NB4 (cell line): ENCODE results near the gene PON2.

Source experiments
- DNase-seq: peaks from one replicate; pipeline ENCODE4 v3.0.0; 2010; ENCODE audit warnings: low read depth
- H3K4me3 ChIP-seq: one replicate; pipeline ENCODE4 v1.5.1; 2011; ENCODE audit warnings: mild to moderate bottlenecking, low read depth, low read length, moderate library complexity
- MYC ChIP-seq: IDR thresholded peaks from 2 replicates; pipeline ENCODE4 v1.6.1; 2011; ENCODE audit warnings: low read depth, low read length
- POLR2A ChIP-seq: IDR thresholded peaks from 2 replicates; pipeline ENCODE4 v1.6.1; 2011; ENCODE audit warnings: mild to moderate bottlenecking; ENCODE audit not compliant: insufficient read length; ENCODE audit errors: extremely low read depth
- TF ChIP-seq, protein P1 (sequence below): IDR thresholded peaks from 2 replicates; pipeline ENCODE4 v1.6.1; 2011; ENCODE audit warnings: low read depth, low read length
- TF ChIP-seq, protein P2 (sequence below): IDR thresholded peaks from one replicate; pipeline ENCODE4 v1.5.1; 2012; ENCODE audit warnings: low read depth, low read length

PON2 gene

DNA sequence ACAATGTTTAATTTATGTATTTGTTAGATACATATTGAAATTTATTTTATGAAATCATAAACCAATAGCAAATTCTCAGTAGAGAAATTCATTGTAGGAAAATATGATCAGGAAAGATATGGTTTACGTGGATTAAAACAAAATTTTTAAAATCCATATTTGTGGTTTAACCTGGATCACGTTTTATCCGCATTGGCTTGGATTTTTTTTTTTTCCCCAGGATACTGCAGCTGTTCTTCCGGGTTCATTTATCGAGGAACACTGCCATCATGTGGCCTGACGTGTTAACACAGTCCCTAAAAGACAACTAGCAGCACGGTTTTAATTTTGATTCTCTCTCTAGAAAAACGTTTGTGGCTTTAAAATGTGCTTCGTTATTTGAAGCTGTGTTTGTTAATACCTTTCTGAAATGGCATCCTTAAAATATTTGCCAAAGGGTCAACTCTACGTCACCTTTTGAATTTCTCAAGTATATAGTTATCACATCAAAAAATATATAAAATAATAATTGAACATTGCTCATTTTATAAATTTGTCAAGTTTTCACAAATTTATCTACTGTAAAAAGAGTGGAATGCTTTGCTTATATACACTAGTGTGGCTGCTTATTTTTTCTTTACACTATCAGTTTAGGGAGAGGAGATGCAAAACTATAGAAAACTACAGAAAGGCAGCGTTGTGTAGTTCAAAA lies 42.2 kb upstream of the PON2 start:
- no peak overlapping the region for H3K4me3 ChIP-seq
- DNase-seq, result peak; percentile 76
- TF ChIP-seq MYC (peak; percentile 52; the same call in 1 of the 2 replicates), POLR2A (no peak)
- TF ChIP-seq, protein P1, sequence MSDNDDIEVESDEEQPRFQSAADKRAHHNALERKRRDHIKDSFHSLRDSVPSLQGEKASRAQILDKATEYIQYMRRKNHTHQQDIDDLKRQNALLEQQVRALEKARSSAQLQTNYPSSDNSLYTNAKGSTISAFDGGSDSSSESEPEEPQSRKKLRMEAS, result peak; percentile 62
- TF ChIP-seq, protein P2, sequence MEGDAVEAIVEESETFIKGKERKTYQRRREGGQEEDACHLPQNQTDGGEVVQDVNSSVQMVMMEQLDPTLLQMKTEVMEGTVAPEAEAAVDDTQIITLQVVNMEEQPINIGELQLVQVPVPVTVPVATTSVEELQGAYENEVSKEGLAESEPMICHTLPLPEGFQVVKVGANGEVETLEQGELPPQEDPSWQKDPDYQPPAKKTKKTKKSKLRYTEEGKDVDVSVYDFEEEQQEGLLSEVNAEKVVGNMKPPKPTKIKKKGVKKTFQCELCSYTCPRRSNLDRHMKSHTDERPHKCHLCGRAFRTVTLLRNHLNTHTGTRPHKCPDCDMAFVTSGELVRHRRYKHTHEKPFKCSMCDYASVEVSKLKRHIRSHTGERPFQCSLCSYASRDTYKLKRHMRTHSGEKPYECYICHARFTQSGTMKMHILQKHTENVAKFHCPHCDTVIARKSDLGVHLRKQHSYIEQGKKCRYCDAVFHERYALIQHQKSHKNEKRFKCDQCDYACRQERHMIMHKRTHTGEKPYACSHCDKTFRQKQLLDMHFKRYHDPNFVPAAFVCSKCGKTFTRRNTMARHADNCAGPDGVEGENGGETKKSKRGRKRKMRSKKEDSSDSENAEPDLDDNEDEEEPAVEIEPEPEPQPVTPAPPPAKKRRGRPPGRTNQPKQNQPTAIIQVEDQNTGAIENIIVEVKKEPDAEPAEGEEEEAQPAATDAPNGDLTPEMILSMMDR, result peak; percentile 79

DNA sequence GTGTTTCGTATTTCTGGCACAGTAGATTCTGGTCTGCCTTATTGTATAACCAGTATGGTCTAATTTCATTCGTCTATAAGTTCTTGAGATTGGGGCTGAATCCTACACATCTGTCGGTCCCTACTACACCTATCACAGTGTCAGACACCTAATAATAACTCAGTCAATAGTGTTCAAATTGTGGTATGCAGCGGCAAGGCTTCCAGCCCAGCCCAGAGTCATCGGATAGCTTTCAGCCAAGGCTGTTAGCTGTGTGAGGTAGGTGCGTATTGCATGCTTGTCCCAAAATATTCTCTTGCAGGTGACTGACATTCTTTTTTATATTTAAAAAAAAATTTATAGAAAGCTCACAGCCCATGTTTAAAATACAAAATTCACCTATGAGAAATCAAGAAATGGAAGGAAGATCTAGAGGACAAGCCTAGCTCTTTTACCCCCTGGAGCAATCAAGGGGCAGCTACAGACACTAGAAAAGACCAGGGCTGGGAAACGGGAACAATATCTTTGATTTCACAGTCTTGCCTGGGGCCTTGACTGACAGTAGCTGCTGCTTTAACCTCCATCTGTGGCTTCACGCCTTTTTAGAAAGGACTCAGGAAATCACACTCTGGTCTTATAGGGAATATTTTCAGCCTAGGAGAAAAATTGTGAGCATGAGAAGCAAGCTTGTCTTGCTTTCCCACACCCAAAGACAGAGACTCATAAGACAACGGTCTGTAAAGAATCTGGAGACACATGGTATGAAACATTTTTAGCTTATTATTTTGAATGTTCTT lies 41.4 kb upstream of the PON2 start:
- DNase-seq, result no peak
- H3K4me3 ChIP-seq, result no peak overlapping the region
- no peak for TF ChIP-seq POLR2A
- TF ChIP-seq, protein P2, result no peak
- TF ChIP-seq, protein P1, result no peak
- TF ChIP-seq MYC, result no peak

DNA sequence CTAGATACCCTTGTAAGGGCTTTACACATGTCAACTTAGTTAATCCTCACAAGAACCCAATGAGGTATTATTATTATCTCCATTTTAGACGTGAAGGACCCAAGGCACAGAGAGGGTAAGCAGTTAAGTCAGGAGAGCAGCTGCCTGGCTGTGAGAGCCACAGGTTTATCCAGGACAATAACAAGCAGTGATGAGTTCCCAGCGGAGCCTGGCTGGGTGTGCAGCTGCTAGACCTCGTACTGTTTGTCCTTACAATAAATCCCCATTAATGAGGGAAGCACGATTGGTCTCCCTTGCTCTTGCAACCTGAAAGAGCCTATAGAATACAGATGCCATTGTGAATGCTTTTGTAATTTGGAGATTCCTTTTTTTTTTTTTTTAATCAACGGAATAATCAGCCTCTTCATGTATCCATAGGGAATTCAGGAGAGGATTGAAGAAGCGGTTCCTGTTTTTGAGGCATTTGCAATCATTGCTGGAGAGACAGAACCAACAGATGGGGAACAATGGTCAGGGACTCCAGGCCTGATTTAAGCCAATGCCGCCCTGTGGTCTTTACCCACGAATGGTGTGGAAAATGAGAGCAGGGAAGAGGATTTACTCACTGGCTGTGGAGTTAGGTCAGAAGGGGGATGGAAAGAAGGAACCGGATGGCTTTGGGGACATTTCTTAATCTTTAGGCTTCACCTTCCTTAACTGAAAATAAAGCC lies 38.6 kb upstream of the PON2 start:
- TF ChIP-seq POLR2A (no peak), MYC (no peak)
- TF ChIP-seq, protein P2, result no peak
- TF ChIP-seq, protein P1, result no peak
- H3K4me3 ChIP-seq, result no peak overlapping the region
- no peak for DNase-seq

DNA sequence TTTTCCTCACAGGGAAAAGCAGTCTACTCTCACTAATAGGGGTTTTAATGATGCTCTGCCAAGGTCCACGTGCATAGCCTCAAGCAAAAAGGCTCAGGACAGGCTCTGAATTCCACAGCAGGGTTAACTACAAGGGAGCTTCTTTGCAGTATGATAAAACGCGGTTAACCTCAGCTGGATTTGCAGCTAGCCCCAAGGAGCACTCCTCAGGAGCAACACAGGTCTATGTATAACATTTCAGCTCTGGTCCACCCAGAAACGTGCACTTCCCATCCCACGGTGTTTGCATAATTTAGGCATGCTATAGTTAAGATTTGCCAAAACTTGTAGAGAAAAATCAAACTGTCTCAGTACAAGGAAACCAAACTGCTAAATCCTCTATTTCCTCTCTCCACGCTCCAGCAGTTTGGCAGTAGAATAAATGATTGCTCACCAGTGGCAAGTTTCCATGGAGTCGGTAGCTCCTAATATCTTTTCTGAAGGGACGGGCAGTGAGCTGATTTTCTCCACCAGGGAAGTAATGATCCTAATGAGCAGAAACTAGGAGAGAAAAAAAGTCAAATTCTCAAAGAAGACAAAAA lies 37.8 kb upstream of the PON2 start:
- no peak overlapping the region for H3K4me3 ChIP-seq
- no peak for DNase-seq

DNA sequence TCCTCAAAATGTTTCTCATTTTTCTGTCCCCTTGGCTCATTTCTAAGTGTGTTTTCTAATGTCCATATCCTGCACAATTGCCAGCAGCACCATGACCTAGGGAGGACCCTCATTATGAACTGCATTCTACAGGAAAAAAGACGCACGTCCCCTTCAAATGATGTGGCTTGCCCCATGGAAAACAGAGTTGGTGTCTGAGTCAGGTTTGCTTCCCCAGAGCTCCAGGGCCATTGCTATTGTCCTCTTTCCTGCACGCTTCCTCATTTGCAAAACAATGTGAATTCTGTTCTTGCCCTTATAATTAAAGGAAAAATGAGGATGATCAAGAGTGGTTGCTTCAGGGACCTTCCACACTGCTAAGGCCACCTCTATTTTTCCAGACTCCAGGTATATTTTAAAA lies 36.2 kb upstream of the PON2 start:
- DNase-seq, result peak; percentile 22
- no peak overlapping the region for H3K4me3 ChIP-seq
- TF ChIP-seq POLR2A (no peak), MYC (no peak)
- TF ChIP-seq, protein P2, result no peak
- TF ChIP-seq, protein P1, result no peak

More for the DNA sequence above, 37.8 kb upstream of the PON2 start:
- no peak for TF ChIP-seq MYC

DNA sequence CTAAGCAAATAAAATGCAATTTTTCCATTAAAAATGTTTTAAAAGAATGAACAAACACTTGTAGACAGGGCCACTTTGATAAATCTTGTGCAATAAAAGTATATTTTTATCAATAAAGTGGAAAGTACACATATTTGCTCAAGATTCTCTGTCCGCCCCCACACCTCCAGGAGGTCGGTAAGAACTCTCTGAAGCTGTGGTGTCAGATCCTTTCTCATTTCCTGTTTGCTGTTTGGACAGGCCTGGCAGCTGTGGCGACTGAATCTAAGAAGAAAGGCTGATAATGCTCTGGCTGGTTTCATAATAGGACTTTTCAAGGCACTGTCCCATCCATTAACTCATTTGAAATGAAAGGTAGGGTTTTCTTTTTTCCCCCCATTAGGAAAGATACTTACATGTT lies 35.6 kb upstream of the PON2 start:
- peak; percentile 81 for DNase-seq
- no peak overlapping the region for H3K4me3 ChIP-seq
- TF ChIP-seq, protein P2, result no peak
- TF ChIP-seq MYC, result no peak
- TF ChIP-seq, protein P1, result no peak
- no peak for TF ChIP-seq POLR2A
